Stomach (tissue), 9 donors: ENCODE data around the gene LEKR1. TPM values are rescaled to one million over a fixed set of nuclear protein-coding genes. Genes with fewer than 3 reads are reported as not detected.

Source experiments
- DNase-seq, 2 donors: peaks; one replicate each; pipeline versions ENCODE4 v3.0.0 to v3.0.0-alpha.2; 2013 to 2019
- H3K27ac ChIP-seq, 5 donors: fragments of 200-600 bp in 4 of 5; sonication (generic) in 4 of 5; one replicate each; pipeline ENCODE4 v1.5.1; 2013 to 2019; ENCODE audit warnings: mild to moderate bottlenecking in 1 of 5, moderate library complexity in 1 of 5
- H3K27me3 ChIP-seq, 3 donors: fragments of 200-600 bp; sonication (generic); one replicate each; pipeline ENCODE4 v1.5.1; 2017 to 2019; ENCODE audit warnings: mixed run types in 1 of 3
- H3K36me3 ChIP-seq, 4 donors: fragments of 200-600 bp; sonication (generic); 1 replicate in 3 of 4; 2 replicates in 1 of 4; pipeline ENCODE4 v1.5.1; 2016 to 2019
- H3K4me1 ChIP-seq, 4 donors: fragments of 200-600 bp; sonication (generic); one replicate each; pipeline ENCODE4 v1.5.1; 2016 to 2019
- H3K4me3 ChIP-seq, 4 donors: fragments of 200-600 bp; sonication (generic) in 3 of 4; one replicate each; pipeline ENCODE4 v1.5.1; 2016 to 2019; ENCODE audit warnings: mild to moderate bottlenecking in 1 of 4
- H3K9me3 ChIP-seq, 4 donors: fragments of 200-600 bp; sonication (generic); one replicate each; pipeline ENCODE4 v1.5.1; 2016 to 2019
- CTCF ChIP-seq, 7 experiments: fragments of 450-650 bp in 4 of 7; fragments of 200-600 bp in 3 of 7; sonication (generic) in 3 of 7; IDR thresholded peaks; one replicate each; pipeline ENCODE4 v1.5.1; 2016 to 2019; ENCODE audit warnings: antibody characterized with exemption in 7 of 7, control low read depth in 2 of 7, mild to moderate bottlenecking in 1 of 7
- EP300 ChIP-seq: sonication (generic); formaldehyde crosslinking; IDR thresholded peaks from one replicate; pipeline ENCODE4 v1.6.1; 2017; ENCODE audit warnings: antibody characterized with exemption
- POLR2A ChIP-seq, 4 donors: fragments of 450-650 bp; IDR thresholded peaks; one replicate each; pipeline ENCODE4 v1.6.1; 2016; ENCODE audit warnings: antibody characterized with exemption in 4 of 4, control low read depth in 2 of 4, mild to moderate bottlenecking in 1 of 4, moderate library complexity in 1 of 4
- POLR2AphosphoS5 ChIP-seq, 3 donors: sonication (generic); formaldehyde crosslinking; IDR thresholded peaks; one replicate each; pipeline ENCODE4 v1.6.1; 2016; ENCODE audit warnings: antibody characterized with exemption in 3 of 3
- WGBS, 5 donors: extraction: QIAGEN DNeasy Blood & Tissue Kit in 3 of 5; methylation state at CpG; one replicate each; pipeline versions ENCODE4 v1.1.5 to v1.1.7; 2013 to 2018; 5-methylcytosine and 5-hydroxymethylcytosine counted together
- intact Hi-C: fragments of 100-400 bp; cut with DNase I; formaldehyde crosslinking; loops from one replicate; pipeline ENCODE4 v1.15.1; 2023; ENCODE audit warnings: low total_unique reads
- polyA plus RNA-seq, 3 donors: library from polyadenylated mRNA; stranded (reverse); fragments of 200-250 nt; gene quantifications; one replicate each; pipeline ENCODE4 v1.2.3, GENCODE V29; 2013
- total RNA-seq, 5 donors: library from RNA; depleted of rRNA; stranded (reverse); fragments of >200 nt; gene quantifications; one replicate each; pipeline versions ENCODE4 v1.1.0 to v1.2.3, GENCODE V29; 2014 to 2016
- donor health status: healthy with polysubstance abuse.
- donor health status: Bipolar disorder and iron deficiency.
- donor health status: healthy.

Gene LEKR1
- total and polyA plus RNA-seq, 8 donors = 0.31 to 2.6 (median 0.44) TPM; not detected in 3

- Histone ChIP-seq H3K4me3 (no peak overlapping the region), H3K9me3 (no peaks in the 10 kb centered on the region), H3K4me1 (no peaks in the 10 kb centered on the region), H3K36me3 (no peaks in the 10 kb centered on the region), H3K27ac (no peak overlapping the region), H3K27me3 (no peaks in the 10 kb centered on the region)
- intact Hi-C loops = no loop called here
- DNase-seq = no peak
- TF ChIP-seq POLR2AphosphoS5 (IDR thresholded peaks at IDR 0.05) = no peak
- no peak for TF ChIP-seq POLR2A (IDR thresholded peaks at IDR 0.05)
- no peak for TF ChIP-seq EP300
- TF ChIP-seq CTCF (IDR thresholded peaks at IDR 0.05) = no peak
Measured at GRCh38 chr3:156997351-156997750, 171.2 kb downstream of the LEKR1 start.

GRCh38 chr3:157001221-157001957, 175.2 kb downstream of the LEKR1 start:
- Histone ChIP-seq H3K36me3 (no peaks in the 10 kb centered on the region), H3K9me3 (no peaks in the 10 kb centered on the region), H3K4me3 (no peak overlapping the region), H3K27ac (no peak overlapping the region), H3K27me3 (no peaks in the 10 kb centered on the region), H3K4me1 (no peaks in the 10 kb centered on the region)
- DNase-seq = no peak
- intact Hi-C loops = no loop called here
- no peak for TF ChIP-seq EP300
- TF ChIP-seq POLR2A (IDR thresholded peaks at IDR 0.05) = no peak
- TF ChIP-seq CTCF (IDR thresholded peaks at IDR 0.05) = no peak
- TF ChIP-seq POLR2AphosphoS5 (IDR thresholded peaks at IDR 0.05) = no peak
- WGBS, 5 donors = 64 to 85% (median 75%) methylated on average over 2 of the region's 2 CpGs

GRCh38 chr3:157021679-157022078, 195.5 kb downstream of the LEKR1 start:
- Histone ChIP-seq H3K9me3 (no peaks in the 10 kb centered on the region), H3K27ac (no peak overlapping the region), H3K4me1 (no peaks in the 10 kb centered on the region), H3K36me3 (no peaks in the 10 kb centered on the region), H3K27me3 (no peaks in the 10 kb centered on the region), H3K4me3 (no peak overlapping the region)
- no peak for TF ChIP-seq POLR2A (IDR thresholded peaks at IDR 0.05)
- TF ChIP-seq CTCF (IDR thresholded peaks at IDR 0.05) = no peak
- no peak for TF ChIP-seq POLR2AphosphoS5 (IDR thresholded peaks at IDR 0.05)
- TF ChIP-seq EP300 = no peak
- no peak for DNase-seq
- intact Hi-C loops = loop anchor here (5.0 kb wide), 1 partner anchor 106 kb away; no protein-coding TSS in a partner anchor

- H3K36me3 ChIP-seq = no peaks in the 10 kb centered on the region
- DNase-seq = no peak
- H3K4me3 ChIP-seq = no peak overlapping the region
- H3K4me1 ChIP-seq = no peaks in the 10 kb centered on the region
- H3K9me3 ChIP-seq = no peaks in the 10 kb centered on the region
- H3K27me3 ChIP-seq = no peaks in the 10 kb centered on the region
- intact Hi-C loops = loop anchor here (5.0 kb wide), 1 partner anchor 104 kb away; no protein-coding TSS in a partner anchor
- TF ChIP-seq POLR2AphosphoS5 (IDR thresholded peaks at IDR 0.05) = no peak
- TF ChIP-seq POLR2A (IDR thresholded peaks at IDR 0.05) = no peak
- no peak for TF ChIP-seq CTCF (IDR thresholded peaks at IDR 0.05)
- no peak for TF ChIP-seq EP300
- no peak overlapping the region for H3K27ac ChIP-seq
Measured at GRCh38 chr3:157023226-157023625, 197.1 kb downstream of the LEKR1 start.
